AG04450 (cell line): Measurements from ENCODE around the gene CYP24A1. TPM values are rescaled to one million over a fixed set of nuclear protein-coding genes. Genes with fewer than 3 reads are reported as not detected.

ENCODE experiments used
- CTCF ChIA-PET: fragments of 300-600, 350-600 bp; formaldehyde crosslinking; extraction: SDS; loops from one replicate; lab custom pipeline; 2022; ENCODE audit warnings: antibody characterized with exemption, inconsistent platforms; lab: Charles Lee
- POLR2A ChIA-PET: fragments of 350-600 bp; formaldehyde crosslinking; extraction: SDS; loops from one replicate; lab custom pipeline; 2021; ENCODE audit warnings: antibody characterized with exemption, inconsistent platforms; lab: Yijun Ruan, JAX
- DNase-seq: peaks from one replicate; pipeline ENCODE4 v3.0.0-alpha.2; 2011; ENCODE audit warnings: low read depth, low spot score
- H3K27ac ChIP-seq: one replicate; pipeline ENCODE4 v1.5.1; 2012; ENCODE audit warnings: low read depth, low read length, control low read depth
- H3K27me3 ChIP-seq: one replicate; pipeline ENCODE4 v1.6.0; 2012; ENCODE audit warnings: low read length; ENCODE audit not compliant: control insufficient read depth, insufficient read depth
- H3K4me3 ChIP-seq: 2 replicates; pipeline ENCODE4 v1.5.1; 2011; ENCODE audit warnings: mild to moderate bottlenecking, low read depth, low read length, control low read depth
- H3K9me3 ChIP-seq: 2 replicates; pipeline ENCODE4 v1.5.1; 2012; ENCODE audit warnings: low read length; ENCODE audit not compliant: control insufficient read depth, insufficient read depth
- polyA plus RNA-seq: library from polyadenylated mRNA; depleted of rRNA; stranded (reverse); fragments of >200 nt; gene quantifications from 2 replicates; pipeline ENCODE4 v1.2.3, GENCODE V29; 2011
- TF ChIP-seq, protein P1 (sequence below): IDR thresholded peaks from 2 replicates; pipeline ENCODE4 v1.5.1; 2011; ENCODE audit warnings: low read depth, low read length, control low read depth, inconsistent platforms

The CYP24A1 gene
- polyA plus RNA-seq, 1 experiment: 2.1 TPM

DNA sequence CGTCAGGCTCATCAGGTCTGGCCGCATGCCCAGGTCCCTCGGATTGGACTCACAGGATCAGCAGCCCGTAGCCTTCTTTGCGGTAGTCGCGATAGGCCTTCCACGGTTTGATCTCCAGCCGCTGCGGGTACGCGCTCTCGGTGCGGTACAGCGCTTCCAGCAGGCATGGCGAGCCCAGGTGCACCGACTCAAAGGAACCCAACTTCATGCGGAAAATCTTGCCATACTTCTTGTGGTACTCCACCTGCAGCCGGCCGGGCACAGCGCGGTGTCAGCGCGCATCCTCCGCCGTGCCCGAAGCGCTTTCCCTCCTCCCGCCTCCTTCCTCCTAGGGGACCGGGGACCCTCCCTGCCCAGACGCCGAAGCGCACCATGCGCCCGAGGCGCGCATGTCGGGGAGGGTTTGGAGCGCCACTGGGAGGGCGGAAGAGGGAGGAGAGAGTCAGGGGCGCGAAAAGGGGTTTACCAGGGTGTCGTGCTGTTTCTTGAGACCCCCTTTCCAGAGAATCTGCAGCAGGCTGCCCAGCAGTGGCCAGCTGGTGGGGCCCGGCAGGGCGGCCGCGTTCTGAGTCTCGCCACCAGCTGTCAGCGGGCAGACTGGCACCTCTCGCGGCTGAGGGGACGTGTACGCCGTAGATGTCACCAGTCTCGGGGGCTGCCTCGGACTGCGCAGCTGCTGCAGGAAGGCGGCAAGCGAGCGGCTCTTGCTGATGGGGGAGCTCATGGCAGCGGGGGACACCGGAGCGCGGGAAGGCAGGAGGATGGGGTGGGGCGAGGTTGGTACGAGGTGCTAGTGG is 732 bp downstream of the CYP24A1 start:
- no peak for DNase-seq
- Histone ChIP-seq H3K9me3 (peaks cover 3% of the 10 kb centered on the region; the same call in 1 of the 2 replicates), H3K4me3 (no peak overlapping the region; the same call in 1 of the 2 replicates), H3K27me3 (peaks cover 62% of the 10 kb centered on the region), H3K27ac (no peak overlapping the region)
- TF ChIP-seq, protein P1, sequence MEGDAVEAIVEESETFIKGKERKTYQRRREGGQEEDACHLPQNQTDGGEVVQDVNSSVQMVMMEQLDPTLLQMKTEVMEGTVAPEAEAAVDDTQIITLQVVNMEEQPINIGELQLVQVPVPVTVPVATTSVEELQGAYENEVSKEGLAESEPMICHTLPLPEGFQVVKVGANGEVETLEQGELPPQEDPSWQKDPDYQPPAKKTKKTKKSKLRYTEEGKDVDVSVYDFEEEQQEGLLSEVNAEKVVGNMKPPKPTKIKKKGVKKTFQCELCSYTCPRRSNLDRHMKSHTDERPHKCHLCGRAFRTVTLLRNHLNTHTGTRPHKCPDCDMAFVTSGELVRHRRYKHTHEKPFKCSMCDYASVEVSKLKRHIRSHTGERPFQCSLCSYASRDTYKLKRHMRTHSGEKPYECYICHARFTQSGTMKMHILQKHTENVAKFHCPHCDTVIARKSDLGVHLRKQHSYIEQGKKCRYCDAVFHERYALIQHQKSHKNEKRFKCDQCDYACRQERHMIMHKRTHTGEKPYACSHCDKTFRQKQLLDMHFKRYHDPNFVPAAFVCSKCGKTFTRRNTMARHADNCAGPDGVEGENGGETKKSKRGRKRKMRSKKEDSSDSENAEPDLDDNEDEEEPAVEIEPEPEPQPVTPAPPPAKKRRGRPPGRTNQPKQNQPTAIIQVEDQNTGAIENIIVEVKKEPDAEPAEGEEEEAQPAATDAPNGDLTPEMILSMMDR: no peak
- ChIA-PET CTCF (interaction anchor here (0.8 kb wide), 1 partner anchor 70 kb away, joined by 4 read pairs; no protein-coding TSS in a partner anchor), POLR2A (no interaction called here)

DNA sequence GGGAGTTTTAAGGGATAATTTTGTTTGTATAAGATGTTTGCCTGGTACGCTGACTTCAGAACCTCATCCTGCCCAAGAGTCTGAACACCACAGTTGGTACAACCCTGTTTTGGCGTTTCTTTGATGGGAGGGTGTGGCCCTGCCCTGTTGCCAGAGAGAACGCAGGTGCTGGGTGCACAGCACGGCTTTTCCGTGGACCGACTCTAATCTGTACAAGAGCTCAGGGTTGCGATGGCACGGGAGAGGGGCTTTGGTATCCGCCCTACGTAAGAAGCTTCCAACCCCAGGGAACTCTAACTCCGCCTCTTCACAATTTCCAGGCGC is 1.3 kb downstream of the CYP24A1 start:
- POLR2A ChIA-PET: no interaction called here
- DNase-seq: no peak
- Histone ChIP-seq H3K27ac (no peak overlapping the region), H3K27me3 (peaks cover 64% of the 10 kb centered on the region), H3K9me3 (peaks cover 3% of the 10 kb centered on the region; the same call in 1 of the 2 replicates), H3K4me3 (no peak overlapping the region)
- TF ChIP-seq, protein P1: no peak
- CTCF ChIA-PET: interaction anchor here (0.8 kb wide), 1 partner anchor 69 kb away, joined by 4 read pairs; no protein-coding TSS in a partner anchor

DNA sequence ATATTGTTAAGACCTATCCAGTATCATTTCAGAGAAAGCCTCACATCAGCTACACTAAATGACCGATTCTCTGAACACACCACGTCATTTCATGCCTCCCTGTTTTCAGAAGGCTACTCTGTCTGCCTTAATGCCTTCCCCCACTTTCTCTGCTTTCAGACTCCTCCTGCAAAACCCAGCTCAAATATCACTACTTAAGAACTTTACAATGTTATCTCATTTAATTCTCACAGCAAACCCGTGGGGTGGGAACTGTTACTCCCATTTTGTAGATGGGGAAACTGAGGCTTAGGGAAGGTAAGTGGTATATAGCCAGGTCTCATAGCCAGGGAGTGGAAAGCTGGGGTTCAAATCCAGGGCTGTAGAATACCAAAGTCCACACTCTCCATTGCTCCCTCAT is 2.8 kb downstream of the CYP24A1 start:
- peaks cover 3% of the 10 kb centered on the region; the same call in 1 of the 2 replicates for H3K9me3 ChIP-seq
- H3K4me3 ChIP-seq: no peak overlapping the region
- H3K27ac ChIP-seq: no peak overlapping the region
- H3K27me3 ChIP-seq: peaks cover 64% of the 10 kb centered on the region
- ChIA-PET CTCF (interaction anchor here (0.5 to 2.4 kb wide), 6 partner anchors 12 to 819 kb away, joined by 3 to 11 read pairs (median 3); no protein-coding TSS in a partner anchor), POLR2A (no interaction called here)
- TF ChIP-seq, protein P1: no peak
- DNase-seq: no peak

DNA sequence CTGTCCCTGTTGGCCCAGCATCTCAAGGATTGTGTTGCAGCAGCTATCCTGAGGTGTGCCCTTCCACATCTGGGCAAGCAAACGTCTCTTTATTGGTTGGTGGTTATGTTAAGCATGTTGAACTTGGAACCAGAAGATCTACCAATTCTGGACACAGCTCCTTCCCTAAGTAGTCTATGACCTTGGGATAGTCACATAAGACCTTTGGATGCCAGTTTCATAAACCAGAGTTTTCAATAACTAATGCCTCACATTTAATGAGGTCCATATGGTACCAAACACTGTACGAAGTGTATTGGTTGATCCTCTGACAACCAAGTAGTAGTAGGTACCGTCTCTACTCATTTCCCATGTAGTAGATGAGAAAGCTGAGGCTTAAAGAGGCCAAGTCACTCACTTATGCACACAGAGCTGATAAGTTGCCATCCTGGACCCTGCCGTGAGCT is 3.7 kb downstream of the CYP24A1 start:
- TF ChIP-seq, protein P1: no peak
- H3K27me3 ChIP-seq: peaks cover 59% of the 10 kb centered on the region
- peaks cover 3% of the 10 kb centered on the region; the same call in 1 of the 2 replicates for H3K9me3 ChIP-seq
- no peak for DNase-seq
- ChIA-PET POLR2A (no interaction called here), CTCF (interaction anchor here (0.7 to 2.4 kb wide), 4 partner anchors 27 to 67 kb away, joined by 3 to 11 read pairs (median 3); no protein-coding TSS in a partner anchor)
- H3K27ac ChIP-seq: no peak overlapping the region
- no peak overlapping the region for H3K4me3 ChIP-seq
